Natural killer cell treated with Interleukin-12 subunit alpha and Interleukin-12 subunit beta and Interleukin-15 and Interleukin-18, amount 100 ng/mL, for 72 hours (primary cell): ENCODE data around the gene COX8A. TPM values are rescaled to one million over a fixed set of nuclear protein-coding genes. Genes with fewer than 3 reads are reported as not detected.
A peak's percentile ranks its signal among the peaks of the same experiment; 100 is the strongest.

Experiments used
- ATAC-seq, 2 donors: fragments of 150-1000 bp; cut with Tn5 transposase in 1 of 2; sonication (Bioruptor Pico), chemical (Tn5 transposase) in 1 of 2; 2 replicates each; pipeline ENCODE4 v1.10.0; 2021
- DNase-seq: peaks from one replicate; pipeline ENCODE4 v3.0.0; 2022; ENCODE audit warnings: low spot score
- H3K27ac Mint-ChIP-seq, 2 donors: 1 replicate in 1 of 2; 2 replicates in 1 of 2; pipeline ENCODE4 v1.8.0; 2022; ENCODE audit warnings: mixed read lengths in 2 of 2, mild to moderate bottlenecking in 1 of 2, moderate library complexity in 1 of 2
- H3K27me3 Mint-ChIP-seq, 2 donors: 1 replicate in 1 of 2; 2 replicates in 1 of 2; pipeline ENCODE4 v1.8.0; 2022; ENCODE audit warnings: mixed read lengths in 2 of 2
- H3K36me3 Mint-ChIP-seq: one replicate; pipeline ENCODE4 v1.8.0; 2022; ENCODE audit warnings: mixed read lengths
- H3K4me1 Mint-ChIP-seq, 2 donors: 1 replicate in 1 of 2; 2 replicates in 1 of 2; pipeline ENCODE4 v1.8.0; 2022; ENCODE audit warnings: low read depth in 2 of 2, mixed read lengths in 2 of 2, mild to moderate bottlenecking in 1 of 2
- H3K4me3 Mint-ChIP-seq: one replicate; pipeline ENCODE4 v1.8.0; 2022; ENCODE audit warnings: mixed read lengths
- H3K9me3 Mint-ChIP-seq: 2 replicates; pipeline ENCODE4 v1.8.0; 2022; ENCODE audit warnings: mixed read lengths
- total RNA-seq, 2 donors: library from RNA; stranded (reverse); gene quantifications; one replicate each; pipeline ENCODE4 v1.2.3, GENCODE V29; 2022

COX8A gene
- total RNA-seq, 2 donors from 2014 or later, result 383 to 427 TPM

- H3K36me3 Mint-ChIP-seq, result no peaks in the 10 kb centered on the region
- peak; percentile 91 for DNase-seq
- H3K27ac Mint-ChIP-seq, result peak within 1 kb of the TSS; percentile 96 to 99
- peaks cover 12 to 24% of the 10 kb centered on the region in 2 donors for H3K4me1 Mint-ChIP-seq
- peak; percentile 93 to 96 for ATAC-seq
- no peaks in the 10 kb centered on the region for H3K9me3 Mint-ChIP-seq
- H3K27me3 Mint-ChIP-seq, result no peaks in the 10 kb centered on the region
- H3K4me3 Mint-ChIP-seq, result peak within 1 kb of the TSS; percentile 97
Measured at GRCh38 chr11:63986156-63986931, 11.9 kb downstream of the COX8A start, which contains the start of gene OTUB1. TSS of gene OTUB1 (plus strand) at chr11:63986438. CDS start at chr11:63986457, 19 bp downstream.

- H3K27me3 Mint-ChIP-seq, result no peaks in the 10 kb centered on the region
- H3K27ac Mint-ChIP-seq, result no peak overlapping the region
- H3K9me3 Mint-ChIP-seq, result no peaks in the 10 kb centered on the region
- ATAC-seq, result no peak
- H3K4me1 Mint-ChIP-seq, result peaks cover 12 to 28% of the 10 kb centered on the region in 2 donors
- peak overlapping the region; percentile 68 for H3K4me3 Mint-ChIP-seq
- peaks cover 5% of the 10 kb centered on the region for H3K36me3 Mint-ChIP-seq
- no peak for DNase-seq
Measured at GRCh38 chr11:63986932-63987513, 12.6 kb downstream of the COX8A start.

- no peaks in the 10 kb centered on the region for H3K27me3 Mint-ChIP-seq
- no peak for ATAC-seq
- peaks cover 5 to 24% of the 10 kb centered on the region in 2 donors for H3K4me1 Mint-ChIP-seq
- H3K27ac Mint-ChIP-seq, result no peak overlapping the region
- no peak for DNase-seq
- H3K9me3 Mint-ChIP-seq, result no peaks in the 10 kb centered on the region
- peaks cover 5% of the 10 kb centered on the region for H3K36me3 Mint-ChIP-seq
- H3K4me3 Mint-ChIP-seq, result no peak overlapping the region
Measured at GRCh38 chr11:63991558-63991957, 17.1 kb downstream of the COX8A start.

DNA sequence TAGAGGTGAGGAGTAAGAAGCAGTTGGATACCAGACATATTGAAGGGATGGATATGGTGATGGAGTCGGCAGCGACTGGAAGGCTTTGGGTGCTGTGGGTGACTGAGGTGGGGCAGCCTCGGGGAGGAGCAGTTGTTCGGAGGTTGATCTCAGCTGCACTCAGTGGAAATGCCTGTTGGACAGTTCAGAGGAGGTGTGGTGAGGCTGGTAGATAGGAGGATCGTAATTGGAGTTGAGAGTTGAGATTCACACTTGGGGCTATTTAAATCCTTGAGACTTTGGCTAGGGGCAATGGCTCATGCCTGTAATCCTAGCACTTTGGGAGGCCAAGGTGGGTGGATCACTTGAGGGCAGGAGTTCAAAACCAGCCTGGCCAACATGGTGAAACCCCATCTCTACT lies 18.7 kb downstream of the COX8A start:
- no peak for DNase-seq
- Mint-ChIP-seq H3K4me1 (peaks cover 5 to 17% of the 10 kb centered on the region in 2 donors), H3K9me3 (no peaks in the 10 kb centered on the region), H3K27me3 (no peaks in the 10 kb centered on the region), H3K36me3 (peaks cover 11% of the 10 kb centered on the region), H3K27ac (no peak overlapping the region), H3K4me3 (no peak overlapping the region)
- no peak for ATAC-seq

- H3K27ac Mint-ChIP-seq, result no peak overlapping the region
- DNase-seq (no peak), ATAC-seq (no peak)
- H3K27me3 Mint-ChIP-seq, result no peaks in the 10 kb centered on the region
- H3K36me3 Mint-ChIP-seq, result peaks cover 11% of the 10 kb centered on the region
- peaks cover 5 to 15% of the 10 kb centered on the region in 2 donors for H3K4me1 Mint-ChIP-seq
- H3K9me3 Mint-ChIP-seq, result no peaks in the 10 kb centered on the region
- H3K4me3 Mint-ChIP-seq, result no peak overlapping the region
Measured at GRCh38 chr11:63993993-63994392, 19.6 kb downstream of the COX8A start.

DNA sequence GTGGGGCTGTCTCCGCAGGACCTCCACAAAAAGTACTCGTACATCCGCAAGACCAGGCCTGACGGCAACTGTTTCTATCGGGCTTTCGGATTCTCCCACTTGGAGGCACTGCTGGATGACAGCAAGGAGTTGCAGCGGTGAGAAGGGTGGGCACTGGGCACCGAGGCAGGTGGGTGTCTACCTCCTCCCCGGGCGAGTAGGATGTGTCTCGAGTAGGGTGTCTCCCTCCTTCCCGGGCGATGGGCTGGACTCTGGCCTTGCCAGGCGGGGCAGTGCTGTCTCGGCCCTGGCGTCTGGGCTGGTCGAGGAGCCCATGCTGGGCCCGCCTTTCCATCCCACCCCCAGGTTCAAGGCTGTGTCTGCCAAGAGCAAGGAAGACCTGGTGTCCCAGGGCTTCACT lies 22.1 kb downstream of the COX8A start:
- Mint-ChIP-seq H3K27me3 (no peaks in the 10 kb centered on the region), H3K9me3 (no peaks in the 10 kb centered on the region), H3K36me3 (peaks cover 9% of the 10 kb centered on the region), H3K27ac (no peak overlapping the region), H3K4me1 (peaks cover 5 to 14% of the 10 kb centered on the region in 2 donors), H3K4me3 (no peak overlapping the region)
- ATAC-seq (no peak), DNase-seq (no peak)

GRCh38 chr11:63997104-63997700 lies 22.8 kb downstream of the COX8A start:
- no peak for DNase-seq
- peaks cover 0 to 3% of the 10 kb centered on the region in 2 donors for H3K27me3 Mint-ChIP-seq
- no peak overlapping the region for H3K27ac Mint-ChIP-seq
- ATAC-seq, result no peak
- H3K9me3 Mint-ChIP-seq, result no peaks in the 10 kb centered on the region
- H3K4me3 Mint-ChIP-seq, result no peak overlapping the region
- H3K4me1 Mint-ChIP-seq, result peaks cover 5 to 15% of the 10 kb centered on the region in 2 donors
- peaks cover 6% of the 10 kb centered on the region for H3K36me3 Mint-ChIP-seq

- H3K4me3 Mint-ChIP-seq, result no peak overlapping the region
- no peak for DNase-seq
- H3K27me3 Mint-ChIP-seq, result peaks cover 0 to 3% of the 10 kb centered on the region in 2 donors
- H3K4me1 Mint-ChIP-seq, result peaks cover 4 to 14% of the 10 kb centered on the region in 2 donors
- peaks cover 6% of the 10 kb centered on the region for H3K36me3 Mint-ChIP-seq
- ATAC-seq, result no peak
- H3K9me3 Mint-ChIP-seq, result no peaks in the 10 kb centered on the region
- H3K27ac Mint-ChIP-seq, result no peak overlapping the region
Measured at GRCh38 chr11:63997801-63998337, 23.4 kb downstream of the COX8A start.

- H3K27me3 Mint-ChIP-seq, result peaks cover 0 to 3% of the 10 kb centered on the region in 2 donors
- peaks cover 0 to 10% of the 10 kb centered on the region in 2 donors for H3K4me1 Mint-ChIP-seq
- no peaks in the 10 kb centered on the region for H3K9me3 Mint-ChIP-seq
- peaks cover 6% of the 10 kb centered on the region for H3K36me3 Mint-ChIP-seq
- ATAC-seq, result peak in 1 of 2 donors; percentile 1
- H3K4me3 Mint-ChIP-seq, result no peak overlapping the region
- no peak for DNase-seq
- H3K27ac Mint-ChIP-seq, result no peak overlapping the region
Measured at GRCh38 chr11:63998558-63999348, 24.3 kb downstream of the COX8A start.

DNA sequence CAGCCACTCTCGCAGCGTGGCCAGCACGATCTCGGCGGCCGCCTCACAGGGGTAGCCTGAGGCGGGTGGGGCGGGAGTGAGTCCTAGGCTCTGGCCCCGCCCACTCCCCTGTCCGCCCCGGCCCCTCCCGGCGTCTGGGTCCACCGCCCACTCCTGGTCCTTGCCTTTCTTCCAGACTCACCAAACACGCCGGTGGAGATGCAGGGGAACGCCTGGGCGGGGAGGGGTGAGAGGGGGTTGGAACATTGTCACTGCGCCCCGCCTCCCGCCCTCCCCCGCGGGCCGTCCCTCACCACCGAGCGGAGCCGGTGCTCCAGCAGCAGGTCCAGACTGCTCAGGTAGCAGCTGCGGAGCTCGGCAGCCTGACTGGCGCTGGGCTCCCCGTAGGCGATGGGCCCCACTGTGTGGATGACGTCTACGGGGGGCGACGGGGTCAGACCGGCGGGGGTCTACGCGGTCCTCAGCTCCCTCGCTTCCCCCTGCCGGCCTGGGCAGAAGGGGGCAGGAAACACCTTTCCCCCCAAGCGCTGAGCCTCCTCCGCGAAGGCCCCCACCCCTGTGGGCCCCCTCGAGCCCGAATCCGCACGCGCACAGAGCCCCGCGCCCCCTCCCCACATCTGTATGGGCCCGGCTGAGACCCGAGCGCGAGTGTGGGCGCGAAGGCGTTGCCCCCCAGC lies 25.1 kb downstream of the COX8A start:
- no peaks in the 10 kb centered on the region for H3K9me3 Mint-ChIP-seq
- H3K36me3 Mint-ChIP-seq, result peaks cover 6% of the 10 kb centered on the region
- H3K4me1 Mint-ChIP-seq, result peaks cover 0 to 8% of the 10 kb centered on the region in 2 donors
- no peak overlapping the region for H3K4me3 Mint-ChIP-seq
- H3K27ac Mint-ChIP-seq, result no peak overlapping the region
- DNase-seq, result peak; percentile 71
- ATAC-seq, result peak; percentile 34 to 70
- peaks cover 0 to 3% of the 10 kb centered on the region in 2 donors for H3K27me3 Mint-ChIP-seq

GRCh38 chr11:64000026-64000739 lies 25.8 kb downstream of the COX8A start:
- Mint-ChIP-seq H3K27ac (no peak overlapping the region), H3K27me3 (peaks cover 0 to 3% of the 10 kb centered on the region in 2 donors), H3K9me3 (no peaks in the 10 kb centered on the region), H3K36me3 (peaks cover 6% of the 10 kb centered on the region), H3K4me1 (peaks cover 0 to 8% of the 10 kb centered on the region in 2 donors), H3K4me3 (no peak overlapping the region)
- DNase-seq (peak; percentile 76), ATAC-seq (peak; percentile 85 to 90)

DNA sequence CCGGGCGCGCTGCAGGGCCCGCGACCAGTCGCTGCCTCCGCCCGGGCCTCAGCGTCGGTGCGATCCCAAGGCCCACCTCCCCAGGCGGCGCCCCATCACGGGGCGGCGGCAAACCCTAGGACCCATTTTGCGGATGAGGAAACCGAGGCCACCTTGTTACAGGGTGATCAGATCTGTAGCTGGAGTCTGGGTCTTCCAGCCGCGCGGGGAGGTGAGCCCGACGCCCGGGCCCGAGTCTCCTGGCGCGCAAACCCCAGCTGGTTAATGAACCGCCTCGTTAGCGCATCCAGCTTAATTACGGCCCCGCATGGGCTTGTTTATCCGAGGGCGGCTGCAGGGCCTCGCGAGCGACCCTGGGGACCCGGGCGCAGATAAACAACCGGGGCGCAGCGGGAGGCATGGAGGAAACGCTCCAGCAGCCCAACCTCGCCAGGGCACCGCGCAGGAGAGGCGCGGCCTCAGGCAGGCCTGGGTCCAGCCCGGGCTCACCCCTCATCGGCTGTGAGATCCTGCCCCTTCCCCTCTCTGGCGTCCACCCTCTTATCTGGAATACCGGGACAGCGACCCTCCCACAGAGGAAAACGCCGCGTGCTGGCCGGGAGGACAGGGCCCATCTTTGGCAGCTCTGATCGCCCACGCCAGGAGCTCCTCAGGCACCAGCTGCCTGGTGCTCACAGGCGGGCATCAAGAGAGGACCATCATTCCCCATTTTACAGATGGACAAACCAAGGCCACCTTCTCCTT lies 26.5 kb downstream of the COX8A start:
- Mint-ChIP-seq H3K27me3 (peaks cover 0 to 5% of the 10 kb centered on the region in 2 donors), H3K27ac (no peak overlapping the region), H3K9me3 (no peaks in the 10 kb centered on the region), H3K4me3 (peak overlapping the region; percentile 10), H3K36me3 (peaks cover 6% of the 10 kb centered on the region), H3K4me1 (peaks cover 0 to 8% of the 10 kb centered on the region in 2 donors)
- DNase-seq, result no peak
- no peak for ATAC-seq
